Fibroblast of skin of left quadriceps (primary cell): ENCODE data around the gene PTPA.
"Not testable (repeated sequence)": the region's sequence is repeated elsewhere in the genome, so short reads cannot be mapped to it uniquely, and the experiment has no call there.

Source experiments
- DNase-seq, 2 experiments: peaks; one replicate each; pipeline ENCODE4 v3.0.0-alpha.2; 2013; ENCODE audit warnings: low read depth in 2 of 2

The PTPA gene

DNA sequence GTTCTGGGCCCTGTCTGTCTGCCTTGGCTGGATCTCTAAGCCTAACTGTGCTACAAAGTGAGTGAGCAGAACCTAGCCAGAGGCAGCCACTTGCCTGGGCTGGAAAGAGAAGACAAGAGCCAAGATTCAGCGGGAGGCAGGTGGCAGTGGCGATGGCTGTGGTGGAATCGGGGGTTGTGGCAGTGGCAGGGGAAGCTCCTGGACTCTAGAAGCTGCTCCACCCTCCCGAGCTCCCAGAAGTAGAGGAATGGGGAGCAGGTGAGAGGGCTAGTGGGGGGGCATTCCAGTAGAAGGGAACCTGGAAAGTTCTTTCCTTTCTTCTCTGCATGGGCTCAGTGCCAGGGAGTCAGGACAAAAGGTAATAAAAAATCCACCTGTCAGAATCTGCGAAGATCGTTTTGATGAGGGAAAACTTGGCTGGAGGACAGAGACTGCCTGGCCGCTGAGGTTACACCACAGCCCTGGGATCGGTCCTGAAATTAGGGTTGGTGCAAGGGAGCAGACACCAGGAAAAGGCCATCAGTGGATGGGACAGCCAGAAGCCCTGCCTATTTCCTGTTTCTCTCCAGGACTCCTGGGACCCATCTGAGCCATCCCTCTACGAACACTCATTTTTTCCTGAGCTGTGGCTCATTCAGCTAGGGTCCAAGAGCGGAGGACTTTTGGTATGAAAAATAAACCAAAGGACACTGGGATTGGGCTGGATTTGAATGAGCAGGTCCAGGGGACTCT, 2.2 kb upstream of the PTPA start:
- DNase-seq, result no peak

DNA sequence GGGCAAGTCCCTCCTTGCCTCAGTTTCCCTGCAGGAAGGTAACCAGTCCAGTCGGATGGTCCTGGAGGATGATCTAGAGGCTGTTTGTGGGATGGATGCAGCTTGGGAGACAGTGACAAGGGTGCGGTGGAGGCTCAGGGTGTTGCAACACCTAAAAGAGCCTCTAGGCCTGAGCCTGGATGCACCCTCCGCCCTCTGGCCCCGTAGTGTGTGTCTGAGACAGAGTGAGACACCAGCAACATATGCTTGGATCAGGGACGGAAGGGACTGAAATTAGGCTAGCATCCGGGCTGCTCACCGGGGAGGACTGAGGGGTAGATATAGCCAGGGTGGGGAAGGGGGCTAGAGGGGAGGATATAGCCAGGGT, 1.7 kb upstream of the PTPA start:
- DNase-seq, result no peak

DNA sequence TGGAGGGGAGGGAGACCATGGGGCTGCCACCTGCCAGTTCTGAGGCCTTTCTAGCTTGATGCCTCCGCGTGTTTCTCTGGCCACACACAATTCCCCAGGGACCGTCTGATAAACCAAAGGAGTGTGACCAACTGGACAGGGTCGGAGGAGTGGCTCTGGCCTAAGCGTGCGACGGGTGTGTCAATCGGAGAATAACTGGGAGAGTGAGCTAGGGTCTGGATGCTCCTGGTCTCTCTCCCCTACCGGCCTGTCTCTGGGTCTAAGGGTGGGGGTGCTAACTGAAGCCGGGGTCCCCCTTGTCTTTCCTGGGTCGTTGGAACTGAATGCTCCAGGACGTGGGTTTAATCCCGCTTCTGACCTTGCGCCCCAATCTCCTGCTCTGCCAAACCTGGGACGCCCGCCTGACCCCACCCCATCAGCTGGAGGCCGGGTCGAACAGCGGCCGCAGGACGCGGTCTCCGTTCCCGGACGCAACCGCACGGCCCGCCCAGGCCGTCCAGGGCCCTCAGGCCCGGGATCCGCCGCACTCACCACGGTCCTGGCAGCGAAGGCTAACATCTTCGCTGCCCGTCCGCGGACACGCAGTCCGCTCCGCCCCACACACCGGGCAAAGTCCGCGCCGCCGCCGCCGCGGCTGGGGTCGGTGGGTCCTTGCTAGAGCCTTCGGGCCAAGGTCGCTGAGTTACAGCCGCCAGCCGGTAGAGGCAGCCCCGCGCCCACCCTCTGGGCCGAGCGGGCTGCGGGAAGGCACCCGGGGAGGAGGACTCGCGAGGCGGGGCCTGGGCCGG, 1.1 kb upstream of the PTPA start:
- no peak for DNase-seq

DNA sequence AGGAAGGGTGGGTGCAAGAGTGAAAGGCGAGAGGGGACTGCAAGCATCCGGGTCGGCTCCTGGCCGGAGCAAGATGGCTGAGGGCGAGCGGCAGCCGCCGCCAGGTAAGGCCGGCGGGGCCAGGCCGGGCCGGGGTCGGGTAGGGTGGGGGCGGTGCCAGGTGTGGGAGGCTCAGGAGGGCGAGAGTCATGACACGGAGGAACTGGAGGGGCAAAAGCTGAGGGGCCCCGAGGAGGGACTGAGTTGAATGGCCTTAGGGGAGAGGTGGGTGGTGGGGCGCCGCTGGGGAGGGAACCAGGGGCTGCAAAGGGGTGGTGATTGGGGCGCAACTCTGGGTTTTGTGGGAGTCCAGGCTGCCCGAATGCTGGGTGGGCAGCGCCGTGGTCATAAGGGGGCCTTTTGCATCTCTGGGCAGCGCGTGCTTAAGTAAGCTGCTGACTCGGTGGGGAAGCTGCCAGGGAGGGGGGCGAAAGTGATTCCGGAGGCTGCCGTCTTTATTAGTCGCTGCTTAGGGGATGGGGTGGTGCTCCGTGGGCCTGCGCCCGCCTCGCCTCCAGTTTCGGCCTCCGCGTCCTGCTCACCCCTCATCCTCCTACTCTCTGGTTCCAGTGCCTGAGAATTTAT, 425 bp downstream of the PTPA start:
- no peak for DNase-seq

DNA sequence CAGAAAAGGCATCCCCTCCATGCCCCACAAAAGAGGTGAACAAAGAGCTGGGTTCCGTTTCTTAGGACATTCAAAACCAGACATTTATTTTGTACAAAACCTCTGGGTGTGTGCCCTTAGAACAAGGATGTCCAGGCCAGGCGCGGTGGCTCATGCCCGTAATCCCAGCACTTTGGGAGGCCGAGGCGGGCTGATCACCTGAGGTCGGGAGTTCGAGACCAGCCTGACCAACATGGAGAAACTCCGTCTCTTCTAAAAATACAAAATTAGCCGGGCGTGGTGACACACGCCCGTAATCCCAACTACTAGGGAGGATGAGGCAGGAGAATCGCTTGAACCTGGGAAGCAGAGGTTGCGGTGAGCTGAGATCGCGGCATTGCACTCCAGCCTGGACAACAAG, 1.3 kb downstream of the PTPA start:
- not testable (repeated sequence) for DNase-seq

DNA sequence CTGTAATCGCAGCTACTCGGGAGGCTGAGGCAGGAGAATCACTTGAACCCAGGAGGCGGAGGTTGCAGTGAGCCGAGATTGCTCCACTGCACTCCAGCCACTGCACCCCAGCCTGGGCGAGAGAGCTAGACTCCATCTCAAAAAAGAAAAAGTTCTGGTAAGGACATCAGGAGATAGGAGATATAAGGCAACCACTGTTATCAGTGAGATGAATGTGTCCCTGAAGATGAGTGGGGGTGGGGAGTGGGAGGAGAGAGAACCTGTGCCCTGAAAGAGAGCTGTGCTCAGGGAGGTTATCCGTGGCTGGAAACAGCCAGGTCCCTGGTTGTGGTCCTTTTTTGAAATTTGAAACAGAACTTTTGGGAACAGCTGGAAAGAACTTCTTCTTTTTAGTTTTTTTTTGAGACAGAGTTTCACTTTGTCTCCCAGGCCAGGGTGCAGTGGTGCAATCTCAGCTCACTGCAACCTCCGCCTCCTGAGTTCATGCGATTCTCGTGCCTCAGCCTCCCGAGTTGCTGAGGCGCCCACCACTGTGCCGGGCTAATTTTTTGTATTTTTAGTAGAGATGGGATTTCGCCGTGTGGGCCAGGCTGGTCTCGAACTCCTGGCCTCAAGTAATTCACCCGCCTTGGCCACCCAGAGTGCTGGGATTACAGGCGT, 2.6 kb downstream of the PTPA start:
- no peak for DNase-seq

DNA sequence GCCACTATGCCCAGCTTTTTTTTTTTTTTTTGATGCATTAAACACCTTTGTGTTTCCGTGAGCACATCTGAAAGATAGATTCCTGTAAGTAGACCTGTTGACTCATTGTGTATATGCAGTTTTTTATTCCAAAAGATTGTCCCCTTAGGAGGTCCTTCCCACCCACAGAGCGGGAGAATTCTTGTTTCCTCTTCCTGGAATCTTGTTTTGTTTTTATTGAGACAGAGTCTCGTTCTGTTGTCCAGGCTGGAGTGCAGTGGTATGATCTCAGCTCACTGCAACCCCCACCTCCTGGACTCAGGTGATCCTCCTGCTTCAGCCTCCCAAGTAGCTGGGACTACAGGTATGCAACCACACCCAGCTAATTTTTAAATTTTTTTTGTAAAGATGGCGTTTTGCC, 7.6 kb downstream of the PTPA start:
- no peak for DNase-seq

DNA sequence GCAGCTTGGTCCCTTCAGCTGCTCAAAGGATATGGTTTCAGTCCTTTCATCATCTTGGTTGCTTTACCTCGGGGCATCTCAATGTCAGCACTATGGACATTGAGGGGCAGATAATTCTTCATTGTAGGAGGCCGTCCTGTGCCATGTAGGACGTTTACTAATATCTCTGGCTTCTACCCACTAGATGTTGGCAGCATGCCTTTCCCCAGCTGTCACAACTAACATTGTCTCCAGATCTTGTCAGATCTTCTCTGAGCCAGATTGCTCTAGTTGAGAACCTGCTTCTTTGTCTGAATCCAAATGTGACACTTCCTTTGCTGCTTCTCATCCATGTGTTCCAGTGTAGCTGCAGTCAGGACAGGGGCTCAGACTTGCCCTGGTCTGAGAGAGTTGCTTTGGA, 10.3 kb downstream of the PTPA start:
- no peak for DNase-seq

DNA sequence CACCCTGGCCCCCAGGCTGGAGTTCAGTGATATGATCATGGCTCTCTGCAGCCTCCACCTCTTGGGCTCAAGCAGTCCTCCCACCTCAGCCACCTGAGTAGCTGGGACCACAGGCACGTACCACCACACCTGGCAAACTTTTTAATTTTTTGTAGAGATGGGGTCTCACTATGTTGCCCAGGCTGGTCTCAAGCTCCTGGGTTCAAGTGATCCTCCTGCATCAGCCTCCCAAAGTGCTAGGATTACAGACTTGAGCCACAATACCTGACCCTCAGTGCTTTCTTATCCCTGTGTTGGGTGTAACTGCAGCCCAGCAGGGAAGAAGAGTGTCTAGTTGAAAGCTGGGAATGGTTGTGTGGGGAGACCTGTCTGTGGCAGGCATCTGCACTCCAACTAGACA, 10.9 kb downstream of the PTPA start:
- no peak for DNase-seq

DNA sequence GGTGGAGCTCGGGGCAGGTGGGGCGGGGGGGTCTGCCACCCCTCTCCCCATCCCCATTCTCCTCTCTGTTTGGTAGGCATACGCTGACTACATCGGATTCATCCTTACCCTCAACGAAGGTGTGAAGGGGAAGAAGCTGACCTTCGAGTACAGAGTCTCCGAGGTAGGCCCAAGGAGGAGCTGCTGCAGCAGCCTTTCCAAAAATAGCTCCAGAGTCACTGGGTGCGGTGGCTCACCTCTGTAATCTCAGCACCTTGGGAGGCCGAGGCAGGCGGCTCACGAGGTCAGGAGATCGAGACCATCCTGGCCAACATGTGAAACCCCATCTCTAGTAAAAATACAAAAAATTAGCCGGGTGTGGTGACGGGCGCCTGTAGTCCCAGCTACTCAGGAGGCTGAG, 11.8 kb downstream of the PTPA start:
- not testable (repeated sequence) for DNase-seq

DNA sequence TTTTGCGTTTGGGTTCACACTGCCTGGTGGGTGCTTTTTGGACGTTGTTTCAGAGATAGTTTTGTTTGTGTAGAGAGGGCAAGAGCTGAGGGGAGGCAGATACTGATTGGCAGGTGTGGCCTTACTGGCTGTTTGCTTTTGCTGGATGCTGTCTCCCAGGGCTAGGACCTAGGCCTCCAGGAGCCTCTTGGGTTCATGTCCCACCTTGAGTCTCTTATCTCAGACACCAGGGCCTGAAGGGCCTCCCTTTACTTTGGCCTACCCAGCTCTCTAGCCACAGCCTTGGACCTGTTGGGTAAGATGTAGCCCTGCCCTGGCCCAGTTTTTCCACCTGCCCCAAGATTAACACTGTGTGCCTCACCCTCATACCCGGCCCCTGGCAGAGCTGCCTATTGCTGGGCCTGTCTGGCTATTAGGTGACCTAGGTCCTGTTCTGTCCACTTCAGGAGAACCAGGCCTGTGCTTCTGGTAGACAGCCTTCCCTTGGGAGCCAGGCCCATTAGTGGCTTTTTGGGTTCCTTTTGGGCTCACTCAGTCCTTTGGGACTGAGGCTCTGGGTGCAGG, 13.4 kb downstream of the PTPA start:
- DNase-seq, result no peak

DNA sequence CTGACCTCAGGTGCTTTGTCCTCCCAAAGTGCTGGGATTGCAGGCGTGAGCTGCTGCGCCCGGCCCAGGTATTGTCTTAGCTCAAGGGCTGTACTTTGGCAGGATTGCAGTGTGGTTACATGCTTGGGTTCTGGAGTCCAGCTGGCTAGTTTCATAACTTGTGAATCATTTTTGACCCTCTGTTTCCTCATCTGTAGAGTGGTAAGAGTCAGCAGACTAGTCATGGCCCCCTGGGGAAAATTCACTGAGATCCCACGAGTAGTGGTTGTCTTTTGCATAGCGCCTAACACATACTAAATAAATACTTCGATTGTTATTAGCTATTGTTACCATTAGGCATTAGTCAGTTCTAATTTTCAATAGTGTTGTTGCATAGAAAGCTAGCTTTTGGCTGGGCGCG, 14.3 kb downstream of the PTPA start:
- peak; percentile 53 to 58 for DNase-seq

DNA sequence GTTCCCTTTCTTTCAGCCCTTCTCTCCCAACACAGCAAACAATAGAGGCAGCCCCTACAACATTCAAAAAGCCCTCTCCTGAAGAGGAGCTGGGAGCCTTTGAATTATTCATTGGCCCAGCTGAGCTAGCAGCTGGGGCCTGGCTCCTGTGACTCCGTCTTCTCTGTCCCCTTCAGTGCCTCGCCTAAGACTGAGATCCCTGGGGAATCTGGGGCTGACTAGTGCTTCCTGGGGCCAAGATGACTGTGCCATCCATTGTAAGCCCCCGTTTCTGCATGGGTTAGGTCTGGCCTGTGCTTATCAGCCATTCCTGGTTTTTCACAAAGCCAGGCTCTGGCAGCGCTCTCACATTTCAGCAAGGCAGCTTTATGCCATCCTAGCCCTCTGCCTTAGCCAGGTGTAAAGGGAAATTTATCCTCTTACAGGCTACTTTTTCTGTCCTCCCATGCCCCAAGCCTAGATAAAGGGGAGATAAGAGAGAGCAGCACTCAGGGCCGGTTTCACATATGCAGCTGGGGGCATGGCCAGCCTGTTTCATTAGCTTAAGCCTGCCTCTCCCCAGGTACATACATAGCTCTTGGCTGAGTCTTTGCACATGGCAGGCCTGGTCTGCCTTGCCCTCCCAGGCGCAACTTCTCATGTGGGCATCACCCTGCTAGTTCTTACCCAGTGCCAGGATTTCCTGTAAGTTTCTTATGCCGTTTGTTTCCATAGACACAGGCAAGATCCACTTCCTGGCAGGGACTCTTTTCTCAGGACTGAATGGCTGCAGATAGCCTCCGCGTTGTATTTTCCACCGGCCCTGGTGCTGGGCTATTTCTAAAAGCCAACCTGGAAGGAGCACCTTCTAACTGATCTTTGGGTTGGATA, 15.8 kb downstream of the PTPA start:
- no peak for DNase-seq

DNA sequence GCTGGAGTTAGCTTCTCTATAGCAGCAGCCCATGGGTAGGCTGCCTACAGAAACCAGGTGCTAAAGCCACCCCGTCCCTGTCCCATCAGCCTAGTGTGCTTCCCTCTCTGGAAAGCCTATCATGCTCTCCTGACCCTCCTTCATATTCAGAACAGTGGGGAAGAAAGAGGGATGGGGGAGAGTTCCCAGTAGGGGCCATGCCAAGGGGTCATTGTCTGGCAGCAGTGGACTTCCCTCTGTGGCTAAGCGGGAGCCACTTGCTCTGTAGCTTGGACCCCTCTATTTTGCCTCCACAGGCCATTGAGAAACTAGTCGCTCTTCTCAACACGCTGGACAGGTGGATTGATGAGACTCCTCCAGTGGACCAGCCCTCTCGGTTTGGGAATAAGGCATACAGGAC, 17.5 kb downstream of the PTPA start:
- DNase-seq, result no peak

DNA sequence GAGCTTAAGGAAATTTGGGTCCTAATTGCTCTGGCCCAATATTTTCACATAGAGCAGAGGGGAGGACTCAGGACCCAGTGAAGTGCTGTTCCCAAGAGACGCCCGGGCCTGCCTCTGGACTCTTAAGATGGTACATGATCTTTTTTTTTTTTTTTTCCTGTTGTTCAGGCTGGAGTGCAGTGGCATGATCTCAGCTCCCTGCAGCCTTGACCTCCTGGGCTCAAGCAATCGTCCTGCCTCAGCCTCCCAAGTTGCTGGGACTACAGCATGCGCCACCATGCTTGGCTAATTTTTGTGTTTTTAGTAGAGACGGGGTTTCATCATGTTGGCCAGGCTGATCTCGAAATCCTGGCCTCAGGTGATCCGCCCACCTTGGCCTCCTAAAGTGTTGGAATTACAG, 19.1 kb downstream of the PTPA start:
- not testable (repeated sequence) for DNase-seq

DNA sequence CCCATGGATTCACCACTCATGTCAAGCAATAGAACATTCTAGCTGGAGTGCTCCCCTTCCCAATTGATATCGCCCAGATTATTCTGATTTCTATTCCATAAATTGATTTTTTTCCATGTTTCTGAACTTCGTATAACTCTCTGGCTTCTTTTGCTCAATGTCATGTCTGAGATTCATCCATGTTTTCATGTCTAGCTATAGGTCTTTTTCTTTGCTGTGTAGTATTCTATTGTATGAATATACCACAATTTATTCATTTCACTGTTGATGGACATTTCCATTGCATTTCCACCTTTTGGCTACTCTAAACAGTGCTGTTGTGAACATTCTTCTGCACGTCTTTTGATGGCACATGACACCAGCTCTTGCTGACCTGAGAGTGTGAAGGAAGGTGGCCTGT, 19.6 kb downstream of the PTPA start:
- no peak for DNase-seq

DNA sequence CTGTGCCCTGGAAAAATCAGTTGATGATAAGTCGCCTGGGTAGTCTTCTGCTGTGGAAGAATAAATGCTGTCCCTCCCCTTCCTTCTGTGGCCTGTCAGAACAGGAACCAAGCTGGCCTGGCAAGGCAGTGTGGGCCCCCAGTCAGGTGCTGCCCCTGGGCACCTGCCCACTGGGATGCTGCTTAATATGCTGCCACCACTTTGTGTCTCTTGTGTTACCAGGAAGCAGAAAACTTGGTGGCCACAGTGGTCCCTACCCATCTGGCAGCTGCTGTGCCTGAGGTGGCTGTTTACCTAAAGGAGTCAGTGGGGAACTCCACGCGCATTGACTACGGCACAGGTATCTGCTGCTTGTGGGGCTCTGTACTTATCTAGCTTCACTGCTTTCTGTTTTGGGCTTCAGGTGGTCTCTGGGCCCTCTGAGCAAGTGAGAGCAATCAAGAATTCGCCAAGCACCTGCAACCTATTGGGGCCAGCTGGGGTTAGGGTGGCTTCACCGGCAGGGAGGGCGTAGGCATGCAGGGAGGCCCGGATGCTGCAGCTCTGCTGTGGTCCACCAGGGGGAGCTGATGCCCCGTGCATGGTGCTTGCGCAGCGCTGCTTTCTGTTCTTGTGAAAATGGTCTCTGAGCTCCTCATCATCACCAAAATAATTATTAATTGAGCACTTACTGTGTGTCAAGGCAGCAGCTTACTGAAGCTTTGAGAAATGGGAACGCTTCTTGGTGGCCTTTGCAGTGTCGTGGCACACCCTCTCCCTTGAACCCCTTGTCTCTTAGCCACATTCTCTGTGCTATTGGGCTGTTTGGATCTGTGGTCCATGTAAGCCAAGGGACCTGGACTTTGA, 20.3 kb downstream of the PTPA start:
- DNase-seq, result no peak

DNA sequence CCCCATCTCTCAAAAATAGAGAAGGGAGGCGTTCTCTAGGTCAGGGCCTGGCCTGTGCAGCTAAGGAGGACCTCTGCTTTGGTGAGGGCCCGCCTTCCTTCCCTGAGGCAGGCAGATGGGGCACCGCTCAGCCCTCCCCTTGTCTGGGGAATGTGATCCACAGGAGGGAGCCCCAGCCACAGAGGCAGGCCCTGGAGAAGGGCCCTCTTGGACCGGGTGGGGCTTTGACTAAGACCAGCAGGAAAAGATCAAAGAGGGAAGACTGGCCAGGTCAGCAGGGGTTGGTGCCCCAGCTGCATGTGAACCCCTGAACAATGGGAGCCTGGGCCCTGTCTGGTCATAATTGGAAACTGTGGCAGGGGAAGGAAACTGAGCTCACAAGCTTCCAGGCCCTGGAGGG, 21.9 kb downstream of the PTPA start:
- no peak for DNase-seq

DNA sequence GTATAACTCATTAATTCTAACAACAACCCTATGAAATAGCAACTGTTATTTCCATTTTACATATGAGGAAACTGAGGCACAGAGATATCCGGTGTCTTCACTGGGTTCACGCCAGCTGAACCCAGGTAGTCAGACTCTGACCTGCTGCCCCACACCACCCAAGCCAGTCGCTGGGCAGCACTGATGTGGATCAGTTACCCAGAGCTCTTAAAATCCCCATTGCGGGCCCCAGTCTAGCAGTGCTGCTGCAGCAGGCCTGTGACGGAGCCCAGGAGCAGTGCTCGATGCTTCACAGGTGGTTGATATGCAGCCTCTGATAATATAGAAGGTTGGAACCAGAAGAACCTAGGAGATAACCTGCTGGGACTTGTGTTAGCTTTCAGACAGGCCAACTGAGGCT, 24.3 kb downstream of the PTPA start:
- no peak for DNase-seq

DNA sequence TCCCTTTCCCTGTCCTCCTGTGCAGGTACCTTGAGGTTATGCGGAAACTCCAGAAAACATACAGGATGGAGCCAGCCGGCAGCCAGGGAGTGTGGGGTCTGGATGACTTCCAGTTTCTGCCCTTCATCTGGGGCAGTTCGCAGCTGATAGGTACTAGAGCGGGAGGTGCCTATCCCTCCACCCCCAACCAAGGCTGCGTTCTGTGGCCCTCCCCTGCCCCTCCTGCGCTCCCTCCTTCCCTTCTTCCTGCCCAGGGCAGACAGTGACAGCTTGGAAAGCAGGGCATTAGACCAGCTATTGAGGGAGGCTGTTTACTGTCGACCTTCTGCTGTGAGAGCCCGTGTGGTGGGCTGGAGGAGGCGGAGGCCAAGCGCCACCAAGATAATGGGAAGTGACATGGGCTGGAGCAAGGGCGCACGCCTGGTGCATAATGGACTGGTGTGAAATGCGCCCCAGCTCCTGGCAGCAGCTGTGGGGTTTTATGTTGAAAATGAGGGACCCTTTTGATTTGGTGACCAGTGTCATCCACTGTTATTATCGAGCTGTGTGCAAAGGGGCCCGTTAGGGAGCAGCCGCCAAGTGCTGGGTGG, 25.3 kb downstream of the PTPA start:
- DNase-seq, result no peak
